Chondrocyte (in vitro differentiated cells): Measurements from ENCODE around the gene PRICKLE2. TPM values are rescaled to one million over a fixed set of nuclear protein-coding genes. Genes with fewer than 3 reads are reported as not detected.
"Not testable (repeated sequence)": the region's sequence is repeated elsewhere in the genome, so short reads cannot be mapped to it uniquely, and the experiment has no call there.

ENCODE experiments used
- DNase-seq: peaks from one replicate; pipeline ENCODE4 v3.0.0; 2021; ENCODE audit warnings: mixed read lengths, low spot score
- H3K27ac Mint-ChIP-seq: one replicate; pipeline ENCODE4 v1.8.0; 2021; ENCODE audit warnings: mild to moderate bottlenecking, moderate library complexity, mixed read lengths; ENCODE audit not compliant: unreplicated experiment
- H3K27me3 Mint-ChIP-seq: 2 replicates; pipeline ENCODE4 v1.8.0; 2021; ENCODE audit warnings: low read depth, mixed read lengths
- H3K36me3 Mint-ChIP-seq: 2 replicates; pipeline ENCODE4 v1.8.0; 2021; ENCODE audit warnings: low read depth, mixed read lengths
- H3K4me1 Mint-ChIP-seq: 2 replicates; pipeline ENCODE4 v1.8.0; 2021; ENCODE audit warnings: low read depth, mild to moderate bottlenecking, mixed read lengths
- H3K4me3 Mint-ChIP-seq: one replicate; pipeline ENCODE4 v1.8.0; 2021; ENCODE audit warnings: mild to moderate bottlenecking, moderate library complexity, mixed read lengths; ENCODE audit not compliant: unreplicated experiment
- H3K9me3 Mint-ChIP-seq: 2 replicates; pipeline ENCODE4 v1.8.0; 2021; ENCODE audit warnings: low read depth, mixed read lengths
- total RNA-seq: library from RNA; stranded (reverse); gene quantifications from 3 replicates; pipeline ENCODE4 v1.2.1, GENCODE V29; 2021
- TF ChIP-seq, protein P1 (sequence below): fragments of 200-600 bp; sonication (generic); IDR thresholded peaks from 2 replicates; pipeline ENCODE4 v1.5.0; 2021; ENCODE audit warnings: antibody characterized with exemption, mild to moderate bottlenecking, moderate library complexity

PRICKLE2 gene
- total RNA-seq, 1 donor from 2014 or later: 48.2 TPM

DNA sequence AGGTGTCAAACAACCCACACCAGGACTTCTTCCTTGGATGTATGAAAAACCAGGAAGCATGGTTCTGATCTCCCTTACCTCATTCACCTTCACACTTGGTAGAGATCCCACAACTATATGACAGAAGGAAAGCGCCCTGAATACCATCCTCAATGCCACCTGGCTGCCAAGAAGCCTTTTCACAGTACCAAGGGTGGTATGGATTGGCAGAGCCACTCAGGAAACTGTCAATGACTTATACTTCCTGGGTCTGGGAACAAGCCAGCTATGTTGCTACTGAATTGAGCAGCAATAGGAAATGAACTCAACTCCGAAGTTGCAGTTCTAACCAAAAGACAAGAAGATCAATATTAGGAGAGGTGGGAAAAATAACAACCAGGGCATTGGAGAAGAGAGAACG, 129.5 kb downstream of the PRICKLE2 start:
- peaks cover 17% of the 10 kb centered on the region for H3K4me1 Mint-ChIP-seq
- no peak overlapping the region for H3K27ac Mint-ChIP-seq
- H3K36me3 Mint-ChIP-seq: peaks cover 36% of the 10 kb centered on the region
- no peaks in the 10 kb centered on the region for H3K27me3 Mint-ChIP-seq
- H3K4me3 Mint-ChIP-seq: no peak overlapping the region
- H3K9me3 Mint-ChIP-seq: no peaks in the 10 kb centered on the region
- TF ChIP-seq, protein P1, sequence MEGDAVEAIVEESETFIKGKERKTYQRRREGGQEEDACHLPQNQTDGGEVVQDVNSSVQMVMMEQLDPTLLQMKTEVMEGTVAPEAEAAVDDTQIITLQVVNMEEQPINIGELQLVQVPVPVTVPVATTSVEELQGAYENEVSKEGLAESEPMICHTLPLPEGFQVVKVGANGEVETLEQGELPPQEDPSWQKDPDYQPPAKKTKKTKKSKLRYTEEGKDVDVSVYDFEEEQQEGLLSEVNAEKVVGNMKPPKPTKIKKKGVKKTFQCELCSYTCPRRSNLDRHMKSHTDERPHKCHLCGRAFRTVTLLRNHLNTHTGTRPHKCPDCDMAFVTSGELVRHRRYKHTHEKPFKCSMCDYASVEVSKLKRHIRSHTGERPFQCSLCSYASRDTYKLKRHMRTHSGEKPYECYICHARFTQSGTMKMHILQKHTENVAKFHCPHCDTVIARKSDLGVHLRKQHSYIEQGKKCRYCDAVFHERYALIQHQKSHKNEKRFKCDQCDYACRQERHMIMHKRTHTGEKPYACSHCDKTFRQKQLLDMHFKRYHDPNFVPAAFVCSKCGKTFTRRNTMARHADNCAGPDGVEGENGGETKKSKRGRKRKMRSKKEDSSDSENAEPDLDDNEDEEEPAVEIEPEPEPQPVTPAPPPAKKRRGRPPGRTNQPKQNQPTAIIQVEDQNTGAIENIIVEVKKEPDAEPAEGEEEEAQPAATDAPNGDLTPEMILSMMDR: no peak
- no peak for DNase-seq

DNA sequence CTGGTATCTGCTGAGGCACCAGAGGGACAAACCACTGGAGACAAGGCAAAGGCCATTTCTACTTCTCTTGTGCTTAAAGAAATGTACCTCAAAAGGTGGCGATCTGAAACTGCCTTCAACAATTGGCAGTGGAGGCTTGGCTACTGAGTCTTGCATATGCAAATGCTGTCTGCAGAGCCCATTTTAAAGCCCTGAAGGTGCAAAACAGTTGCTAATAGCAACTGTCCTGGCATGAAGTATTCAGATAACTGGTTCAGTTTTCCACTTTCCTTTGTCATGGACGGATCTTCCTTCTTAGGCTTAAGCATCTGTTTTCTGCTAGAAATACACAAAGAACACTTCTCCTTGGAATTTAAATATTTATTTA, 130.6 kb downstream of the PRICKLE2 start:
- no peak for DNase-seq
- Mint-ChIP-seq H3K27ac (no peak overlapping the region), H3K36me3 (peaks cover 35% of the 10 kb centered on the region), H3K9me3 (no peaks in the 10 kb centered on the region), H3K4me1 (peaks cover 20% of the 10 kb centered on the region), H3K4me3 (no peak overlapping the region), H3K27me3 (no peaks in the 10 kb centered on the region)
- TF ChIP-seq, protein P1: no peak

DNA sequence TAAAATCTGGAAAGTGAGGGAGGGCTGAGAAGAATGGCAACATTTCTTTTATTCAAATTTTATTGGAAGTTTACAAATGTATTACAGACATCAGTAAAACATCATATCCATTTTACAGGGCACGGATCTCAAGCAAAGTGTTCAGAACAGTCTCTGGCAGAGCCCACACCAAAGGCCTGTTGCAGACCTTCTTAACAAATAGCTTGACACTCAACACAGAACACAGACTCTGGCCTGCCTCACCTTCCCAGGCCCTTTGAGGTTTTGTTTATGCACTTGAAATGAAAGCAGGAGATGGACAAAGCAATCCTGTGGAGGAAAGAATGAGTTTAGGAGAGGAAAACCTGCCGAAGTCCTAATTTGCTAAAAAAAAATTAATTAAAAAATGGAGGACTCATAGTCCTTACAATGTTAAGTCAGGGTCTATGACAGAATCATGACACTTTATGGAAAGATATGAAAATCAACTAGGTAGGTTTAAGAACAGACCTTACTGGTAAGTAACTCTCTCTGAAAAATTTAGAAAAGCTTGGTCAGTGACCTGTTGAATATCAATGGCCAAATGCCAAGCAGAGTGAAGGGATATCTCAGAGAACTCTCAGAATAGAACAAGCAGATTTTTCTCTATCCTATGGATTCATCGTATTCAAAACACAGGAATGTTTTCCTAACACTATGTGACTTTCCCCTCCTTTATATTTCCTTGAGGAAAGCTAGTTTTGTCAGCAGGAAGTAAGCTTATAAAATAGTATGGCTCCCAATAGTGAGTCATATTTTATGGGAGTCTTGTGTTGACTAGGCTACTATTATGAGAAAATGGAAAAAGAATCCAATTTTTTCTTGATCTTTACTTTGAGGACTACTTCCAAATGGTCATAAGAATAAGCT, 131.2 kb downstream of the PRICKLE2 start:
- no peaks in the 10 kb centered on the region for H3K27me3 Mint-ChIP-seq
- TF ChIP-seq, protein P1: no peak
- H3K27ac Mint-ChIP-seq: no peak overlapping the region
- no peak overlapping the region for H3K4me3 Mint-ChIP-seq
- H3K9me3 Mint-ChIP-seq: no peaks in the 10 kb centered on the region
- no peak for DNase-seq
- peaks cover 23% of the 10 kb centered on the region for H3K4me1 Mint-ChIP-seq
- peaks cover 31% of the 10 kb centered on the region for H3K36me3 Mint-ChIP-seq

DNA sequence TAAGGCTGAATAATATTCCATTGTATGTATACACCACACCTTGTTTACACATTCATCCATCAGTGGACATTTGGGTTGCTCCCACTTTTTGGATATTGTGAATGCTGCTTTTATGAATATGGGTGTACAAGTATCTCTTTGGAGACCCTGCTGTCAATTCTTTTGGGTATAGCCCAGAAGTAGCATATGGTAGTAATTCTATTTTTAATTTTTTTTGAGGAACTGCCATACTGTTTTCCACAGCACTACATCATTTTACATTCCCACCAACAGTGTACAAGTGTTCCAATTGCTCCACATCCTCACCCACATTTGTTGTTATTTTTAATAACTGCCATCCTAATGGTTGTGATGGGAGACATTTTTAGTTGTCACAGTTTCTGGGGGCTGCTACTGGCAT, 132.1 kb downstream of the PRICKLE2 start:
- no peak overlapping the region for H3K4me3 Mint-ChIP-seq
- DNase-seq: no peak
- peaks cover 31% of the 10 kb centered on the region for H3K4me1 Mint-ChIP-seq
- H3K27ac Mint-ChIP-seq: no peak overlapping the region
- no peaks in the 10 kb centered on the region for H3K27me3 Mint-ChIP-seq
- peaks cover 25% of the 10 kb centered on the region for H3K36me3 Mint-ChIP-seq
- TF ChIP-seq, protein P1: no peak
- no peaks in the 10 kb centered on the region for H3K9me3 Mint-ChIP-seq

DNA sequence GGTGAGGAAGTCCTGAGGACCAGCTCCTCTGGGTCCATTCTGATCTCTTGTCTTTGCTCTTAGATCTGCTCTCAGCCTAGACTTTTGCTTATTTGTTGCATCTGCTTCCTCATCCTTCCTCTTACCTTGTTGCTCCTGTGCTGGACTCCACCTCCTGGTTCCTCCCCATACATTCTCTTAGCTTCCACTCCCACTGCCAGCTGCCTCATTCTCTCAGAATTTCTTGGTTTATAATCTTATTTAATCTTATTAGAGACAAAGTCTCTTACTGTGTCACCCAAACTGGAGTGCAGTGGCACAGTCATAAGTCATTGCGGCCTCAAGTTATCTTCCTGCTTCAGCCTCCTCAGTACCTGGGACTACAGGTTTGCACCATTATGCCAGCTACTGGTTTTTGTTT, 133.8 kb downstream of the PRICKLE2 start:
- TF ChIP-seq, protein P1: no peak
- DNase-seq: no peak
- Mint-ChIP-seq H3K27ac (peak overlapping the region; percentile 19), H3K36me3 (peaks cover 14% of the 10 kb centered on the region), H3K27me3 (no peaks in the 10 kb centered on the region), H3K4me1 (peaks cover 35% of the 10 kb centered on the region), H3K9me3 (no peaks in the 10 kb centered on the region), H3K4me3 (no peak overlapping the region)

DNA sequence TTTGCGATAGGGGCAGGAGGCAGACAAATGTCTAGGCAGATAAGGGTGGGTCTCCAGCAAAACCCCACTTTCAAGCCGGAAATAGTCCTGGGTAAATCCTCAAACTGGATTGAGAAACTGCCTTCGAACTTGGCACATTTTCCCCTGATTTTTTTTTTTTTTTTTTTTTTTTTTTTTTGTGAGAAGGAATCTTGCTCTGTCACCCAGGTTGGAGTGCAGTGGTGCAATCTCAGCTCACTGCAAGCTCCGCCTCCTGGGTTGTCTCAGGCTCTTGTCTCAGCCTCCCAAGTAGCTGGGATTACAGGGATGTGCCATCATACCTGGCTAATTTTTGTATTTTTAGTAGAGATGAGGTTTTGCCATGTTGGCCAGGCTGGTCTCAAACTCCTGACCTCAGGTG, 135.9 kb downstream of the PRICKLE2 start:
- H3K9me3 Mint-ChIP-seq, DNase-seq, H3K4me3 Mint-ChIP-seq, H3K36me3 Mint-ChIP-seq, H3K27me3 Mint-ChIP-seq: not testable (repeated sequence)
- H3K4me1 Mint-ChIP-seq: peaks cover 27% of the 10 kb centered on the region
- H3K27ac Mint-ChIP-seq: peak overlapping the region; percentile 25
